NCI-H345 treated with DMSO at 0.1 percent for 48 hours (cell line): ENCODE measurements around the gene CPAMD8.

Experiments
- DNase-seq: peaks from one replicate; lab custom pipeline; 2025; ENCODE audit not compliant: unreplicated experiment; lab: John Stamatoyannopoulos, UW

The CPAMD8 gene

DNA sequence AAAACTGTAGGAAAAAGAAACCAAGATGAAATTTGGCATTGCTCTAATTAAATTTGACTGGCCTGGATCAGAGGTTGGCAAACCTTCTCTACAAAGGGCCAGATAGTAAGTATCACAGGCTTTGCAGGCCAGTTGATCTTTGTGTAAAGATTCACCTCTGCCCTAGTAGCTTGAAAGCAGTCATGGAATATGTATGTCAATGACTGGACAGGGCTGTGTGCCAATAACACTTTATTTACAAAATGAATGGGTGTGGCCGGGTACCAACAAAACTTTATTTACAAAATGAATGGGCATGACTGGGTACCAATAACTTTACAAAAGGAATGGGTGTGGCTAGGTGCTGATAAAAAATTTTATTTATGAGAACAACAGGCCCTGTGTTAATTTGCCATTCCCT lies 177.4 kb downstream of the CPAMD8 start:
- DNase-seq, result no peak

DNA sequence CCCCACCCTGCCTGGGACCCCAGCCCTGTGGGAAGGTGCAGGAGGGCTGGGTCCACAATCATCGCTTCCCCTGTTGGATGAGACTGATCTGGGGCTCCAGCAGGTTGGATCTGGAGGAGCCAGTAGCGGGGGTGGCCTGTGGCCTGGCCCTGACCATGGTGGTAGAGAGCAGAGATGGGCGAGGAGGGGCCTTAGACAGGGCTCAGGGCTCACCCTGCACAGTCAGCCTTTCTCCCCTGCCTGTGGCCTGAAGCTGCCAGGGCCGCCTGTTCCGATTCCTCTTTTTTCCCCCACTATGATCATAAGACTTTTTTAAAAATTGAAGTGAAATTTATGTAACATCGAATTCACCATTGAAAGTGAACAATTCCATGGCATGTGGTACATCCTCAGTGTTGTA lies 179.2 kb downstream of the CPAMD8 start:
- no peak for DNase-seq

GRCh38 chr19:16846901-16847300 lies 179.7 kb downstream of the CPAMD8 start:
- no peak for DNase-seq
